GM12878 (cell line): ENCODE data around the gene PARP1. TPM values are rescaled to one million over a fixed set of nuclear protein-coding genes. Genes with fewer than 3 reads are reported as not detected.
A peak's percentile ranks its signal among the peaks of the same experiment; 100 is the strongest.

ENCODE experiments used
- ATAC-seq: fragments of 200-7000 bp; cut with Tn5 transposase; 3 replicates; pipeline ENCODE4 v1.9.1; 2020; ENCODE audit warnings: mild to moderate bottlenecking, moderate library complexity
- BruUV-seq: library from RNA; stranded (reverse); fragments of 400-500 nt; replicated peaks from 2 replicates; lab custom pipeline; 2021; lab: Mats Ljungman, UMichigan
- CTCF ChIA-PET: fragments of 300-600 bp; sonication (Branson Sonifier 250); formaldehyde crosslinking; extraction: SDS; loops from one replicate; lab custom pipeline; 2021; ENCODE audit warnings: inconsistent platforms; lab: Yijun Ruan, JAX
- POLR2A ChIA-PET: fragments of 350-600 bp; formaldehyde crosslinking; extraction: SDS; loops from one replicate; lab custom pipeline; 2021; ENCODE audit warnings: inconsistent platforms; lab: Charles Lee
- RAD21 ChIA-PET: fragments of 300-600 bp; sonication (Branson Sonifier 250); formaldehyde crosslinking; loops from one replicate; lab custom pipeline; 2023; ENCODE audit warnings: antibody characterized with exemption; ENCODE audit not compliant: unreplicated experiment; lab: Charles Lee
- SMC1A ChIA-PET: fragments of 300-600 bp; sonication (Branson Sonifier 250); formaldehyde crosslinking; loops from one replicate; lab custom pipeline; 2023; ENCODE audit not compliant: unreplicated experiment, uncharacterized antibody; lab: Charles Lee
- DNase-seq: peaks from one replicate; pipeline ENCODE4 v3.0.0-alpha.2; 2011; ENCODE audit warnings: low read depth, low spot score
- FAIRE-seq: peaks from 3 replicates; lab custom pipeline; 2011; peaks lifted over from hg19 to GRCh38; lab: Jason Lieb, UNC
- H2AFZ ChIP-seq: 2 replicates; pipeline ENCODE4 v1.6.0; 2011; ENCODE audit warnings: low read depth, low read length, control low read depth; ENCODE audit not compliant: control insufficient read depth
- H3K27ac ChIP-seq: 2 replicates; pipeline ENCODE4 v1.5.1; 2011; ENCODE audit warnings: control low read depth; ENCODE audit not compliant: control insufficient read depth, insufficient read depth
- H3K27me3 ChIP-seq, 2 experiments: replicated peaks in 1 of 2; 2 replicates each; pipeline versions ENCODE4 v1.6.0 to v1.6.1; 2011; ENCODE audit warnings: low read length in 1 of 2; ENCODE audit not compliant: control insufficient read depth in 2 of 2, insufficient read depth in 2 of 2
- H3K36me3 ChIP-seq, 2 experiments: 2 replicates each; pipeline ENCODE4 v1.5.1; 2011; ENCODE audit warnings: low read length in 1 of 2; ENCODE audit not compliant: control insufficient read depth in 2 of 2, insufficient read depth in 2 of 2
- H3K4me1 ChIP-seq: 2 replicates; pipeline ENCODE4 v1.6.1; 2011; ENCODE audit warnings: mild to moderate bottlenecking, low read length, moderate library complexity, mixed read lengths; ENCODE audit not compliant: control insufficient read depth, insufficient read depth
- H3K4me2 ChIP-seq: 2 replicates; pipeline ENCODE4 v1.6.0; 2011; ENCODE audit warnings: control low read depth; ENCODE audit not compliant: control insufficient read depth, insufficient read depth
- H3K4me3 ChIP-seq: fragments of 200-600 bp; sonication (generic); 2 replicates; pipeline ENCODE4 v1.5.1; 2016
- H3K79me2 ChIP-seq: 2 replicates; pipeline ENCODE4 v1.6.0; 2011; ENCODE audit warnings: low read length; ENCODE audit not compliant: control insufficient read depth, insufficient read depth
- H3K9ac ChIP-seq: 2 replicates; pipeline ENCODE4 v1.8.0; 2011; ENCODE audit warnings: low read length, control low read depth, mixed read lengths; ENCODE audit not compliant: control insufficient read depth, insufficient read depth
- H3K9me3 ChIP-seq: replicated peaks from 3 replicates; pipeline ENCODE4 v1.5.1; 2011; ENCODE audit warnings: mild to moderate bottlenecking, low read length; ENCODE audit not compliant: control insufficient read depth, insufficient read depth
- H4K20me1 ChIP-seq: 2 replicates; pipeline ENCODE4 v1.6.0; 2011; ENCODE audit not compliant: control insufficient read depth, insufficient read depth
- ASH2L ChIP-seq: fragments of 300-600, 200-600 bp; sonication (generic); IDR thresholded peaks from 2 replicates; pipeline ENCODE4 v1.6.1; 2017; ENCODE audit warnings: low read depth, mild to moderate bottlenecking, borderline replicate concordance
- CTCF ChIP-seq, 3 experiments: IDR thresholded peaks in 2 of 3; conservative IDR thresholded peaks in 1 of 3; 2 replicates each; pipeline ENCODE4 v1.5.1; 2011; ENCODE audit warnings: low read depth in 3 of 3, low read length in 3 of 3, mild to moderate bottlenecking in 3 of 3, control low read depth in 2 of 3, moderate library complexity in 2 of 3, inconsistent platforms in 1 of 3, mixed read lengths in 1 of 3; ENCODE audit not compliant: control insufficient read depth in 2 of 3, insufficient read depth in 1 of 3; ENCODE audit errors: extremely low read depth in 1 of 3
- MEF2B ChIP-seq: fragments of 450-650 bp; IDR thresholded peaks from 2 replicates; pipeline ENCODE4 v1.6.1; 2018; ENCODE audit warnings: mild to moderate bottlenecking, moderate library complexity; ENCODE audit not compliant: partially characterized antibody, poor library complexity, severe bottlenecking
- RAD21 ChIP-seq: IDR thresholded peaks from 2 replicates; pipeline ENCODE4 v1.6.1; 2011; ENCODE audit warnings: mild to moderate bottlenecking, low read depth, low read length, moderate library complexity; ENCODE audit not compliant: insufficient read depth
- RFX5 ChIP-seq: IDR thresholded peaks from 2 replicates; pipeline ENCODE4 v1.6.1; 2011; ENCODE audit warnings: low read depth, low read length, improper control_type of control experiment
- SMC3 ChIP-seq: IDR thresholded peaks from 2 replicates; pipeline ENCODE4 v1.6.1; 2011; ENCODE audit warnings: low read length, improper control_type of control experiment, borderline replicate concordance
- ZZZ3 ChIP-seq: IDR thresholded peaks from 2 replicates; pipeline ENCODE4 v1.6.1; 2011; ENCODE audit warnings: low read depth; ENCODE audit not compliant: control insufficient read depth, insufficient read length
- WGBS: methylation state at CpG from one replicate; pipeline ENCODE4 v1.1.6; 2016; ENCODE audit warnings: low lambda C conversion rate; ENCODE audit not compliant: insufficient replicate concordance, insufficient coverage; ENCODE audit errors: missing lambda C conversion rate; 5-methylcytosine and 5-hydroxymethylcytosine counted together
- in situ Hi-C: fragments of 300-500 bp; cut with MboI; formaldehyde crosslinking; loops from 9 replicates; pipeline ENCODE4 v1.14.3; 2018; ENCODE audit warnings: mixed read lengths
- intact Hi-C: fragments of 100-400 bp; cut with micrococcal nuclease; formaldehyde crosslinking; loops from one replicate; pipeline ENCODE4 v1.14.2; 2022; ENCODE audit not compliant: unreplicated experiment
- polyA plus RNA-seq, 11 experiments: library from polyadenylated mRNA; depleted of rRNA in 4 of 11; unstranded in 6 of 11; stranded (reverse) in 5 of 11; fragments of >200 nt; fragmentation: Nextera tagmentation in 4 of 11; fragmentation: Illumina TruSeq in 1 of 11; extraction: Ambion mirVana in 4 of 11; extraction: Trizol in 1 of 11; gene quantifications; 1 replicate in 1 of 11; 2 replicates in 10 of 11; pipeline versions ENCODE4 v1.2.1 to v1.2.3, GENCODE V29; 2011 to 2016; ENCODE audit warnings: inconsistent platforms in 2 of 11, missing spikeins in 2 of 11, low read depth in 1 of 11
- total RNA-seq, 4 experiments: library from RNA; depleted of rRNA in 3 of 4; stranded (reverse); fragments of >200 nt in 3 of 4; fragmentation: Illumina TruSeq in 1 of 4; extraction: Trizol in 1 of 4; gene quantifications; 2 replicates each; pipeline versions ENCODE4 v1.2.1 to v1.2.3, GENCODE V29; 2013 to 2021

Gene PARP1
- total and polyA plus RNA-seq, 10 of the 15 experiments (the other 5 are each of a cell fraction or from before 2014, with no cell fraction given), result 113 to 287 (median 265) TPM

DNA sequence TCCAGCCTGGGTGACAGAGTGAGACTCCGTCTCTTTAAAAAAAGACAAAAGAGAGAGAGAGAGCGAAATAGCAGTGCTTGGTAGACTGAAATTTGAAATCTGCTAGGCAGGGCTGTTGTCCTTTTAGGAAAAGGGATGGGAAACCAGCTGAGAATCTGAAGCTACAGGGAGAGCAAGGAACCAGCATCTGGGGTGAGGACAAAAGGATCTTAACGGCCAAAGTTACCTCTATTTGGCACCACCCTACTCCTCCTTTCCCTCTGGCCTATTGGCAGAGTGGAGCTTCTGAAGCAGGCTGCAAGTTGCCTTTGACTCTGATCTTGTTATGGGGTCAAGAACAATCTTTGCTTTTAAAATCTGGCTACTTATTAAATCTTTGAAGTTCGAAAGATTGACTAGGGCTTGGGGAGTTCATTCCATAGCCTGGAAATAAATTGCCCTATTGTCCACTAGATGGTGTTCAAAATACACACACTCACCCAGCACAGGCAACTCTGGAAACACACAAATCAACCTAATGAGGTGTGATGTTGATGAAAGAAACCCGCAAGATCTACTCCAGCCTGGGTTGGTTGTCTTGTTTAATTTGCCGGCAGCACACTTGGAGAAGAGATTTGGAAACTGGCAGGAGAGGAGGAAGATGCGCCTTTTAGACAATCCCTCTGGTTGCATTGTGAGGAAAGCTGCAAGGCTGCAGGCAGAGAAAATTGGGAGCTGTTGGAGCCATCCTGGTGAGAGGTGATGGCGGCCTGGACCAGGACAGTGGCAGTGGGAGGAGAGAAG lies 16.5 kb upstream of the PARP1 start:
- Histone ChIP-seq H3K27me3 (no peaks in the 10 kb centered on the region), H3K9me3 (no peaks in the 10 kb centered on the region; the same call in 2 of the 3 replicates), H3K27ac (no peak overlapping the region), H3K9ac (no peak overlapping the region), H4K20me1 (no peaks in the 10 kb centered on the region), H3K79me2 (no peaks in the 10 kb centered on the region), H2AFZ (no peak overlapping the region), H3K4me2 (peak overlapping the region; percentile 34), H3K4me1 (peaks cover 16% of the 10 kb centered on the region), H3K4me3 (no peak overlapping the region), H3K36me3 (no peaks in the 10 kb centered on the region)
- ChIA-PET RAD21 (interaction anchor here (0.9 to 2.2 kb wide), 8 partner anchors 9 to 401 kb away, joined by 3 to 17 read pairs (median 5); no protein-coding TSS in a partner anchor), CTCF (interaction anchor here (0.9 to 3.2 kb wide), 21 partner anchors 8 to 401 kb away, joined by 3 to 24 read pairs (median 5); partner anchors contain the start of gene PARP1), SMC1A (interaction anchor here (0.6 to 2.4 kb wide), 13 partner anchors 8 to 395 kb away, joined by 3 to 15 read pairs (median 4); no protein-coding TSS in a partner anchor), POLR2A (no interaction called here)
- FAIRE-seq (peak; percentile 85), ATAC-seq (peak; percentile 89), DNase-seq (no peak)
- in situ Hi-C loops, result no loop called here
- intact Hi-C loops, result loop anchor here (1.0 kb wide), 4 partner anchors 21 to 184 kb away; no protein-coding TSS in a partner anchor
- BruUV-seq, result no TSS peak
- WGBS, result 83% methylated on average over 8 of the region's 8 CpGs
- TF ChIP-seq SMC3 (peak; percentile 55), ASH2L (no peak), ZZZ3 (no peak), RAD21 (peak; percentile 83), MEF2B (no peak), CTCF (IDR thresholded peaks at IDR 0.05 in 2 of 3, conservative IDR thresholded peaks at IDR 0.05 in 1 of 3; ENCODE audit: control insufficient read depth in 2 of 3, extremely low read depth in 1 of 3, insufficient read depth in 1 of 3, low read depth in 3 of 3, low read length in 3 of 3) (peak; percentile 47 to 69 (median 67); a peak in 5 of 6 replicates), RFX5 (no peak)
